Measurements from ENCODE around the gene LRRC14B. TPM values are rescaled to one million over a fixed set of nuclear protein-coding genes. Genes with fewer than 3 reads are reported as not detected.

Gene LRRC14B
- total RNA-seq: not detected

GRCh38 chr5:191036-191948 lies at the start of gene LRRC14B:
LRRC14B (plus strand) TSS chr5:191495; CDS start chr5:191539, 44 bp downstream.
- H3K9me3 Mint-ChIP-seq: no peaks in the 10 kb centered on the region
- H3K36me3 Mint-ChIP-seq: no peaks in the 10 kb centered on the region
- ChIA-PET CTCF (interaction anchor here (1.4 kb wide), 1 partner anchor 255 kb away, joined by 6 read pairs; no protein-coding TSS in a partner anchor), POLR2A (no interaction called here)
- H3K27me3 Mint-ChIP-seq: peaks cover 3% of the 10 kb centered on the region
- H3K27ac Mint-ChIP-seq: no peak within 1 kb of the TSS
- H3K4me1 Mint-ChIP-seq (ENCODE audit: low read depth): peaks cover 6% of the 10 kb centered on the region
- DNase-seq: no peak
- intact Hi-C loops (cut with micrococcal nuclease): no loop called here
- H3K4me3 Mint-ChIP-seq: no peak within 1 kb of the TSS

GRCh38 chr5:141761-142160 lies 49.5 kb upstream of the LRRC14B start:
- H3K9me3 Mint-ChIP-seq: peaks cover 2% of the 10 kb centered on the region
- no peak overlapping the region for H3K4me3 Mint-ChIP-seq
- no peaks in the 10 kb centered on the region for H3K4me1 Mint-ChIP-seq (ENCODE audit: low read depth)
- POLR2A ChIA-PET: no interaction called here
- H3K27me3 Mint-ChIP-seq: peaks cover 14% of the 10 kb centered on the region
- no peaks in the 10 kb centered on the region for H3K36me3 Mint-ChIP-seq
- CTCF ChIA-PET: no interaction called here
- H3K27ac Mint-ChIP-seq: no peak overlapping the region
- intact Hi-C loops (cut with micrococcal nuclease): no loop called here
- no peak for DNase-seq

GRCh38 chr5:142246-142810 lies 49.0 kb upstream of the LRRC14B start:
- no peak for DNase-seq
- Mint-ChIP-seq H3K27me3 (peaks cover 14% of the 10 kb centered on the region), H3K9me3 (peaks cover 8% of the 10 kb centered on the region), H3K4me1 (ENCODE audit: low read depth) (no peaks in the 10 kb centered on the region), H3K27ac (no peak overlapping the region), H3K36me3 (peaks cover 5% of the 10 kb centered on the region), H3K4me3 (no peak overlapping the region)
- ChIA-PET CTCF (no interaction called here), POLR2A (no interaction called here)
- intact Hi-C loops (cut with micrococcal nuclease): no loop called here

GRCh38 chr5:143041-143440 lies 48.3 kb upstream of the LRRC14B start:
- POLR2A ChIA-PET: no interaction called here
- CTCF ChIA-PET: no interaction called here
- H3K27me3 Mint-ChIP-seq: peaks cover 16% of the 10 kb centered on the region
- no peak overlapping the region for H3K27ac Mint-ChIP-seq
- intact Hi-C loops (cut with micrococcal nuclease): no loop called here
- H3K4me1 Mint-ChIP-seq (ENCODE audit: low read depth): no peaks in the 10 kb centered on the region
- peaks cover 8% of the 10 kb centered on the region for H3K36me3 Mint-ChIP-seq
- no peak overlapping the region for H3K4me3 Mint-ChIP-seq
- H3K9me3 Mint-ChIP-seq: peaks cover 15% of the 10 kb centered on the region
- DNase-seq: no peak

GRCh38 chr5:144941-145340 lies 46.4 kb upstream of the LRRC14B start:
- POLR2A ChIA-PET: no interaction called here
- DNase-seq: no peak
- peaks cover 16% of the 10 kb centered on the region for H3K27me3 Mint-ChIP-seq
- H3K4me3 Mint-ChIP-seq: no peak overlapping the region
- intact Hi-C loops (cut with micrococcal nuclease): no loop called here
- H3K4me1 Mint-ChIP-seq (ENCODE audit: low read depth): no peaks in the 10 kb centered on the region
- H3K27ac Mint-ChIP-seq: no peak overlapping the region
- CTCF ChIA-PET: interaction anchor here (1.9 kb wide), 1 partner anchor 44 kb away, joined by 5 read pairs; no protein-coding TSS in a partner anchor
- peaks cover 8% of the 10 kb centered on the region for H3K36me3 Mint-ChIP-seq
- H3K9me3 Mint-ChIP-seq: peaks cover 18% of the 10 kb centered on the region

DNA sequence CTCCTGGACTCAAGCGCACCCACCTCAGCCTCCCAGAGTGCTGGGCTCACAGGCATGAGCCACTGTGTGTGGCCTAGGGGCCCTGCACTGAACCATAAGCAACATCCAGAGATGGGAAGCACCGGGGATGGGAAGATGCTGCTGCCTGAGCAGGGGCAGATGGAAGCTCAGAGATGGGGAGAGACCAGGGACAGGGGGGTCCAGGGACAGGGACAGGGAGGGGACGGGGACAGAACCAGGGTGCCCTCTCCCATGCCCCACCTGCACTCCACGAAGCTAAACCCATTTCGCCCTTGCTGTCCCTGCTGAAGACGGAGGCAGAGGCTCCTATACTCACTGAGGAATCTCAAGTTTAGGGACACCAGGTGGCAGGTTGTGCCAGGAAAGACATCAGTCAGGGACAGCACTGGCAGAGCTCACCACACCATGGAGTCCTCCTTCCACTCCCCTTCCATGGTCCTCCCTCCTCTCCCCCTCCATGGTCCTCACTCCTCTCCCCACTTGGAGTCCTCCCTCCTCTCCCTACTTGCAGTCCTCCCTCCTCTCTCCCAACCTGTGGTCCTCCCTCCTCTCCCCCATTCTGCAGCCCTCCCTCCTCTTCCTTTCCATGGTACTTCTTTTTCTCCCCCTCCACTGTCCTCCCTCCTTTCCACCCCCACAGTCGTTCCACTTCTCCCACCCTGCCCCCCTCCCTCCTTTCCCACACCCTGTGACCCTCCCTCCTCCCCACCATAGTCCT lies 45.5 kb upstream of the LRRC14B start:
- CTCF ChIA-PET: interaction anchor here (1.9 kb wide), 1 partner anchor 43 kb away, joined by 5 read pairs; no protein-coding TSS in a partner anchor
- Mint-ChIP-seq H3K9me3 (peaks cover 18% of the 10 kb centered on the region), H3K36me3 (peaks cover 8% of the 10 kb centered on the region), H3K4me1 (ENCODE audit: low read depth) (no peaks in the 10 kb centered on the region), H3K27me3 (peaks cover 16% of the 10 kb centered on the region), H3K27ac (no peak overlapping the region), H3K4me3 (no peak overlapping the region)
- POLR2A ChIA-PET: no interaction called here
- intact Hi-C loops (cut with micrococcal nuclease): no loop called here
- no peak for DNase-seq

DNA sequence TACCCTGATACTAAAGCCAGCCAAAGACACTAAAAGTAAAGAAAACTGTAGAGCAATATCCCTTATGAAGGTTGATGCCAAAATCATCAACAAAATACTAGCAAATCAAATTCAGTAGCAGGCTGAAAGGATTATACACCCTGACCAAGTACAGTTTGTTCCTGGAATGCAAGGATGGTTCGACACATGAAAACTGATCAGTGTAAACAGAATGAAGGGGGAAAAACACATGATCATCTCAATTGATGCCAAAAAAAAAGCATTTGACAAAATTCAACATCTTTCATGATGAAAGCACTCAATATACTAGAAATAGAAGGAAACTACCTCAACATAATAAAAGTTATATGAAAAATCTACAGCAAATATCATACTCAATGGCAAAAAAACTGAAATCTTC lies 43.5 kb upstream of the LRRC14B start:
- no peak overlapping the region for H3K27ac Mint-ChIP-seq
- peaks cover 11% of the 10 kb centered on the region for H3K27me3 Mint-ChIP-seq
- no peak for DNase-seq
- H3K36me3 Mint-ChIP-seq: peaks cover 8% of the 10 kb centered on the region
- intact Hi-C loops (cut with micrococcal nuclease): no loop called here
- peaks cover 18% of the 10 kb centered on the region for H3K9me3 Mint-ChIP-seq
- H3K4me1 Mint-ChIP-seq (ENCODE audit: low read depth): no peaks in the 10 kb centered on the region
- ChIA-PET CTCF (no interaction called here), POLR2A (no interaction called here)
- H3K4me3 Mint-ChIP-seq: no peak overlapping the region

DNA sequence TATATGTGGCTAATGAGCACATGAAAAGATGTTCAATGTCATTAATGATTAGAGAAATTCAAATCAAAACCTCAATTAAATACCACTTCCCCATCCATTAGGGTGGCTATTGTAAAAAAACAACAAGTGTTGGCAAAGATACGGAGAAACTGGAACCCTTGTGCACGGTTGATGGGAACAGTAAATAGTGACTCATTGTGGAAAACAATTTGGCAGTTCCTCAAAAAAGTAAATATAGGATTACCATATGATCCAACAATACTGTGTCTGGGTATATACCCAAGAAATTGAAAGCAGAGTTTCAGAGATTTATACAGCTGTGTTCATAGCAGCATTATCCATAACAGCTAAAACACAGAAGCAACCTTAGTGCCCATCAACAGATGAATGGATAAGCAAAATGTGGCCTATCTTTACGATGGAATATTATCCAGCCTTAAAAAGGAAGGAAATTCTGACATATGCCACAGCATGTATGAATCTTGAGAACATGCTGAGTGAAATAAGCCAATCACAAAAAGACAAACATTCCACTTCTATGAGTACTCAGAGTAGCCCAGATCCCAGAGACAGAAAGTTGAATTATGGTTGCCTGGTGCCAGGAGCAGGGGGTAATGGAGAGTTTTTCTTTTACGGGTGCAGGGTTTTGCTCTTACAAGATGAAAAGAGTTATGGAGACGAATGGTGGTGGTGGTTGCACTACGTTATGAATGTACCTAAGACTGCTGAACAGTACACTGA lies 41.4 kb upstream of the LRRC14B start:
- POLR2A ChIA-PET: no interaction called here
- H3K27ac Mint-ChIP-seq: no peak overlapping the region
- no peak for DNase-seq
- H3K4me1 Mint-ChIP-seq (ENCODE audit: low read depth): no peaks in the 10 kb centered on the region
- peaks cover 2% of the 10 kb centered on the region for H3K27me3 Mint-ChIP-seq
- H3K4me3 Mint-ChIP-seq: no peak overlapping the region
- intact Hi-C loops (cut with micrococcal nuclease): no loop called here
- peaks cover 8% of the 10 kb centered on the region for H3K36me3 Mint-ChIP-seq
- peaks cover 18% of the 10 kb centered on the region for H3K9me3 Mint-ChIP-seq
- CTCF ChIA-PET: no interaction called here

GRCh38 chr5:150746-151145 lies 40.5 kb upstream of the LRRC14B start:
- no peak for DNase-seq
- Mint-ChIP-seq H3K36me3 (peaks cover 8% of the 10 kb centered on the region), H3K27ac (no peak overlapping the region), H3K4me3 (no peak overlapping the region), H3K4me1 (ENCODE audit: low read depth) (no peaks in the 10 kb centered on the region), H3K9me3 (peaks cover 18% of the 10 kb centered on the region), H3K27me3 (peaks cover 2% of the 10 kb centered on the region)
- POLR2A ChIA-PET: no interaction called here
- intact Hi-C loops (cut with micrococcal nuclease): no loop called here
- CTCF ChIA-PET: no interaction called here

DNA sequence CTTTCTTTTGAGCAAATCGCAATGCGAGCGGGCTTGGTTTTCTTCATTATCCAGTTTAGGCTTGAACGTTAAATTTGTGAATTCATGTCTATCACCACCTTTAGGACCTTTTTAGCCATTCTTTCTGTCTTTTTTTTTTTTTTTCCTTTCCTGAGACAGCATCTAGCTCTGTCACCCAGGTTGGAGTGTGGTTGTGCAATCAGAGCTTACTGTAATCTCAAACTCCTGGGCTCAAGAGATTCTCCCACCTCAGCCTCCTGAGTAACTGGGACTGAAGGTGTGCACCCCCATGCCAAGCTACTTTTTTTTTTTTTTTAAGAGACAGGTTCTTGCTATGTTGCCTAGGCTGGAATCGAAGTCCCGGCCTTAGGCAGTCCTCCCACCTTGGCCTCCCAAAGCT lies 39.2 kb upstream of the LRRC14B start:
- POLR2A ChIA-PET: no interaction called here
- DNase-seq: no peak
- no peak overlapping the region for H3K27ac Mint-ChIP-seq

DNA sequence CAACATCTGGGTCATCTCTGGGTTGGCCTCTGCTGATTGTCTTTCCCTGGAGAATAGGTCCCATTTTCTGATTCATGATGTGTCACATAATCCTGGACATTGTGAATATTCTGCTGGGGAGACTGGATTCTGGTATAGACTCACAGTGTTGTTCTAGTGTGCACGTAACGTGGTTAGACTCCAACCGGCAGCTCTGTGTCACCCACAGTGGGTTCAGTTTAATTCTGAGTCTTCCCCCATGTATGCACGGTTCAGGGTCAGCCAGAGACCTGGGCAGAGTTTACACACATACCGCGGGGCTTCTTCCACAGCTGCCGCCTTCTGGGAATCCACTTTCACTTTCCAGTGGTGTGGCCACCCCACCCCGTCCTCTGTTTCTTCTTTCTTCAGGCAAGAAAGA lies 38.0 kb upstream of the LRRC14B start:
- Mint-ChIP-seq H3K4me3 (no peak overlapping the region), H3K36me3 (no peaks in the 10 kb centered on the region), H3K4me1 (ENCODE audit: low read depth) (no peaks in the 10 kb centered on the region), H3K27ac (no peak overlapping the region), H3K9me3 (peaks cover 2% of the 10 kb centered on the region), H3K27me3 (no peaks in the 10 kb centered on the region)
- POLR2A ChIA-PET: no interaction called here
- intact Hi-C loops (cut with micrococcal nuclease): no loop called here
- CTCF ChIA-PET: no interaction called here
- DNase-seq: no peak

More for the DNA sequence above, 39.2 kb upstream of the LRRC14B start:
- Mint-ChIP-seq H3K36me3 (peaks cover 6% of the 10 kb centered on the region), H3K27me3 (peaks cover 2% of the 10 kb centered on the region), H3K4me3 (no peak overlapping the region), H3K9me3 (peaks cover 13% of the 10 kb centered on the region), H3K4me1 (ENCODE audit: low read depth) (no peaks in the 10 kb centered on the region)
- CTCF ChIA-PET: no interaction called here
- intact Hi-C loops (cut with micrococcal nuclease): no loop called here

- peaks cover under 1% of the 10 kb centered on the region for H3K27me3 Mint-ChIP-seq
- no peaks in the 10 kb centered on the region for H3K36me3 Mint-ChIP-seq
- intact Hi-C loops (cut with micrococcal nuclease): no loop called here
- no peaks in the 10 kb centered on the region for H3K9me3 Mint-ChIP-seq
- DNase-seq: no peak
- no peak overlapping the region for H3K4me3 Mint-ChIP-seq
- no peaks in the 10 kb centered on the region for H3K4me1 Mint-ChIP-seq (ENCODE audit: low read depth)
- H3K27ac Mint-ChIP-seq: no peak overlapping the region
- ChIA-PET POLR2A (no interaction called here), CTCF (no interaction called here)
Observed at GRCh38 chr5:154236-154635, 37.1 kb upstream of the LRRC14B start.

Measured in activated CD4-positive, alpha-beta memory T cell treated with anti-CD3 and anti-CD28 coated beads for 36 hours (primary cell).